ENCODE results near the gene ADCY1.

Gene ADCY1

GRCh38 chr7:45663167-45663921 is 89.2 kb downstream of the ADCY1 start:
- DNase-seq (ENCODE audit: low read depth in 2 of 2, low spot score in 1 of 2) = no peak

- DNase-seq (ENCODE audit: low read depth in 2 of 2, low spot score in 1 of 2) = no peak
Observed at GRCh38 chr7:45663965-45664633, 89.9 kb downstream of the ADCY1 start.

- DNase-seq (ENCODE audit: low read depth in 2 of 2, low spot score in 1 of 2) = no peak
Observed at GRCh38 chr7:45665172-45665571, 91.0 kb downstream of the ADCY1 start.

GRCh38 chr7:45670227-45670626 is 96.1 kb downstream of the ADCY1 start:
- DNase-seq (ENCODE audit: low read depth in 2 of 2, low spot score in 1 of 2) = no peak

- no peak for DNase-seq (ENCODE audit: low read depth in 2 of 2, low spot score in 1 of 2)
Observed at GRCh38 chr7:45670717-45671116, 96.5 kb downstream of the ADCY1 start.

- DNase-seq (ENCODE audit: low read depth in 2 of 2, low spot score in 1 of 2) = no peak
Observed at GRCh38 chr7:45677311-45677900, 103.2 kb downstream of the ADCY1 start.

- no peak for DNase-seq (ENCODE audit: low read depth in 2 of 2, low spot score in 1 of 2)
Observed at GRCh38 chr7:45679516-45679915, 105.3 kb downstream of the ADCY1 start.

- DNase-seq (ENCODE audit: low read depth in 2 of 2, low spot score in 1 of 2) = no peak
Observed at GRCh38 chr7:45680776-45681175, 106.6 kb downstream of the ADCY1 start.

- DNase-seq (ENCODE audit: low read depth in 2 of 2, low spot score in 1 of 2) = no peak
Observed at GRCh38 chr7:45681596-45682357, 107.6 kb downstream of the ADCY1 start.

GRCh38 chr7:45682358-45682735 is 108.2 kb downstream of the ADCY1 start:
- DNase-seq (ENCODE audit: low read depth in 2 of 2, low spot score in 1 of 2) = no peak

GRCh38 chr7:45682836-45683555 is 108.8 kb downstream of the ADCY1 start:
- DNase-seq (ENCODE audit: low read depth in 2 of 2, low spot score in 1 of 2) = no peak

- no peak for DNase-seq (ENCODE audit: low read depth in 2 of 2, low spot score in 1 of 2)
Observed at GRCh38 chr7:45683556-45684148, 109.5 kb downstream of the ADCY1 start.

- DNase-seq (ENCODE audit: low read depth in 2 of 2, low spot score in 1 of 2) = no peak
Observed at GRCh38 chr7:45684910-45685618, 110.9 kb downstream of the ADCY1 start.

GRCh38 chr7:45685619-45686240 is 111.6 kb downstream of the ADCY1 start:
- no peak for DNase-seq (ENCODE audit: low read depth in 2 of 2, low spot score in 1 of 2)

GRCh38 chr7:45686441-45687184 is 112.4 kb downstream of the ADCY1 start:
- no peak for DNase-seq (ENCODE audit: low read depth in 2 of 2, low spot score in 1 of 2)

GRCh38 chr7:45687185-45687560 is 113.0 kb downstream of the ADCY1 start:
- no peak for DNase-seq (ENCODE audit: low read depth in 2 of 2, low spot score in 1 of 2)

GRCh38 chr7:45687721-45688120 is 113.6 kb downstream of the ADCY1 start:
- DNase-seq (ENCODE audit: low read depth in 2 of 2, low spot score in 1 of 2) = no peak

- no peak for DNase-seq (ENCODE audit: low read depth in 2 of 2, low spot score in 1 of 2)
Observed at GRCh38 chr7:45688382-45688781, 114.2 kb downstream of the ADCY1 start.

Measured in stimulated activated CD8-positive, alpha-beta memory T cell treated with anti-CD3 and anti-CD28 coated beads, Interleukin-4, amount 100 ng/mL, for 4 hours (primary cell).